ENCODE results near the gene TBC1D2.
"Not testable (repeated sequence)": the region's sequence is repeated elsewhere in the genome, so short reads cannot be mapped to it uniquely, and the experiment has no call there.

The TBC1D2 gene

DNA sequence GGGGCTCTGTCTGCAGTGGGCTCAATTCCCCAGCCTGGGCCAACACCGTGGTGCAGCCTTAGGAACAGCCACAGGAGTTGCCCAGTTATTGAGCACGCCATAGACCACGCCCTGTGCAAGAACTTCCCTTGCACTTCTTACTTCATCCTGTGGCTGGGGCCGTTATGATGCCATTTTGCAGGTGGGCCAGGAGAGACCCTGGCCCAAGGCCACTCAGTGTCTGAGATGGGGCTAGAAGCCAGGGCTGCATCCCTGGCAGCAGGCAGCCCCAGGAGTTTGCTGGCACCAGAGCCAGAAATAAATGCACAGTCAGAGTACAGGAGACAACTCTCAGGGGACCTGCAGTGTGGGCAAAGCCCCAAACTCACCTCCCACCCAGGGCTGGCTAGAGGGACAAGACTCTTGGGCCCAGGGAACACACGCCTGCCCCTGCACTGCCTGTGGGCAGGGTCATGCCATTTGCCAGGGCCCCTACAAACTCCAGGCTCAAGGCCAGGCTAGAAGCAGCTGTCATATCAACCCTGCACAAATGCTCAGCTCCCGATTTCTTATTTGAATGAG, 69.8 kb downstream of the TBC1D2 start:
- DNase-seq: no peak

DNA sequence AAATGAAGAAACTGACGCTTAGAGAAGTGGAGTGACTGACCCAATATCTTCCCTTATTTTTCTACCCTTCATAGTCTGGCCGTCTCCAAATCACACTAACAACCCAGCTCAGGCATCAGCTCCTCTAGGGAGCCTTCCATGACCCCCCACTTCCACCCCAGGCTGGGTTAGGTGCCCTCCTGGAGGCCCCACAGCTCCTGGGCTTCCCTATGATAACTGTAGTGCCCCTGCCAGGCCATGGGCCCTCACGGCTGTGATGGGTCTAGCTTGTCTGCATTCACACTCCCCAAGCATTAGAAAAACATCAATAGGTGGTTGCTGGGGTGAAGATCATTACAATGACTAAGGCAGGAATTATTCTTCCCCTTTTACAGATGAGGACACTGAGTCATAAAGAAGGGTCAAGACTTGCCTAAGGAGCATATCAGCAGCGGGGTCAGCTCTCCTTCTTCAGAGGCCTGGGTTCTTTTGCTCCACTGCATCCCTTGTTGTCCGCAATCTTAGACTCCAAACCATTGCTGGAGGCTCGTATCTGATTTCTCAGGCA, 70.4 kb downstream of the TBC1D2 start:
- no peak for DNase-seq

DNA sequence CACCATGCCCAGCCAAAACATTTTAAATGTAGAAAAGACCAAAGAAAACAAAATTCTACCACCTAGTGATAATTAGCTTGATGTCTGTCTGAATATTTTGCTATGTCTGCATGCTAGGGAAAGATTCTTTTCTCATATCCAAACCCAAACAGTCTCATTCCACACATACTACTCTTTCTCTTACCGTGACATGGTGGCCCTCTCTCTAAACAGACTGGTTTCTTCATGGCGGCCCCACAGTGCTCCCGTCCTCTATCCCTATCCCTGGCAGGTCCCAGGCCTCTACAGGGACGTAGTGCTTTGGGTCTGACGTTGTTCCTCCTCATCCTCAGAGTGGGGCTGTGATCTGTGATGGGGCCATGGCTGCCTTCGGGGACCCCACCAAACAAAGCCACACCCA, 71.1 kb downstream of the TBC1D2 start:
- no peak for DNase-seq

DNA sequence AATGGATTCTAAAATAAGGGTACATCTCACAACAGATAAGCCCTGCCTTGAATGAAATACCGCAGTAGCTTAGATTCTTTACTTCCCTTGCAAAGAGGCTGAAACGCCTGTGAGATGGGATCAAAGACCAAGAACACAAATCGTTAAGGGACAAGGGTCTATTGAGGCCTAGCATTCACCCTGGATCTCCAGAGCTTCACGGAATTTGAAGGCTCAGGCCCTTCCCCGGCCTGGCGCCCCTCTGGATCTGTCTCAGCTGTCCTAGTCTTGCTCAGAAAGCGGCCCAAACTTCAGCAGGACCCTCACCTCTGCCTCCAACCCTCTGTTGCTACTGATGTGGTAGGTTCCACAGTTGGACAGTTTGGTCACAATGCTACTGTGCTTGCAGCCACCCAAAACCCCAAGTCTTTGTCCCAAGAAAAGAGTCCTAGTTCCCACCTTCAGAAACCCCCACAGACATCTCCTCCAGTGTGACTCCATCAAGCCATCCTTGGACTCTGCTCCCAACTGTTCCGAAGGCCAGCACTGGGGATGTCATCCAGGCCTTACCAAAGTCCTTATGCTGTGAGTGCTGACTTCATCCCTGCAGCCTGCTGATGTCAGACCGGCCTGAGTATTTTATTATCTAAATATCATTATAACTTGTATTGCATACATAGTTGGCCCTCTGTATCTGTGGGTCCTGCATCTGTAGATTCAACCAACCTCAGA, 72.4 kb downstream of the TBC1D2 start:
- DNase-seq: no peak

DNA sequence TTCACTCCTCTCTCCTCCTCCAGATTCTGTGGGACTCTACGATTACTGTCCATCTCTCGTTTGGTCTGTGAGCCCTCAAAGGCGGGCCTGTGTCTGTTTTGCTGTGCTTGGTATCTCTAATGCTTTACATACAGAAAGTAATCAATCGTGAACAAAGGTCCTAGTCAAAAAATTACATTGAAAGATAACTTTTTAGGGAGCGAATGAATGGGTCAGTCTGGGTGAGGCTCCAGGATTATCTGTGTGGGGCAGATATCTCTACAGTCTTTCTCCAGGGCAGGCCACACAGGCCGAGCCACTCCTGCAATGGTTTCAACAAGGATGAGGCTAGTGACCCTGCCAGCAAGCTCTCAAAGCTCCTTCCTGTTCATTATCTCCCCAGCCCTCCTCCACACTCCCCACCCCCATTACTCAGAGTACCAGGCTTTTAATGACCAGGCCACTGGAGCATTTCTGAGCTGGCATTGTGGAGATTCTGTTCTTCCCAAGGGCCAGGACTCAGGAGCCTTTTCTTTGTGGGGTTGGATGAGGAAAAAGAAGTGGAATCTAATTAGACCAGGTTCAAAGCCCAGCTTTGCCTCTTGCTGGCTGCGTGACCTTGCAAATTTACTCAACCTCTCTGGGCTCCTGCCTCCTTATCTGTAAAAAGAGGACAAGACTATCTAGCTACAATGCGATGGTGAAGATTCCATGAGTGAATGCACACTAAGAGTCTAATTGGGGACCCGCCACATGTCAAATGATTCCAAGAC, 73.2 kb downstream of the TBC1D2 start:
- no peak for DNase-seq

DNA sequence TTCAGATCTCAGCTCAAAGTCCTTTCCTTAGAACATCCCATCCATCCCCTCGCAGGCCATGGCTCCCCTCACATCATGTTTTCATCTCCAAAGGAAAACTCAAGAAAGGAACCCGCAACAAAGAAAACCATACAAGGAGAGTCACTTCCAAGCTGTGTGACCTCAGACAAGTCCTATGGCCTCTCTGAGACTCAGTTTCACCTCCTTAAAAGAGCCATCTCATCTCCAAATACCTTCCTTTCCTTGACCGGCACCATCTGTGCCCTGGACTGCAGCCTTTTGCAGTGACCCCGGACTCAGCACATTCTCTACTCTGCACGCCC, 73.7 kb downstream of the TBC1D2 start:
- DNase-seq: no peak

DNA sequence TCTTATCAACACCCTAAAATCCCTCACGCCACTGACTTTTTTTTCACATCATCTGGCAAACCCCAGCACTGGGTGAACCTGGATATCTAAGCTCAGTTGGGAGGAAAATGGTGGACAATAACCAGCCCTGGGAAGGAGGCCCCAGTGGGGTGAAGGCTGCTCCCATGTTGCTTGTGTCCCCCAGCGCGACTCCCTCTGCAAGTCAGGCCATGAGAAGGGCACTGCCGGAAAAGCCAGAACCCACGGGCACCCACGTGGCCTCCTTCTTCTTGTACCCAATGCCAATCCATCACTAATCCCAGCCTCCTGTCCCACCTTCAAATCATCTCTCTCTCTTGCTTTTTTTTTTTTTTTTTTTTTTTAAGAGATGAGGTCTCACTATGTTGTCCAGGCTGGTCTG, 74.5 kb downstream of the TBC1D2 start:
- no peak for DNase-seq

DNA sequence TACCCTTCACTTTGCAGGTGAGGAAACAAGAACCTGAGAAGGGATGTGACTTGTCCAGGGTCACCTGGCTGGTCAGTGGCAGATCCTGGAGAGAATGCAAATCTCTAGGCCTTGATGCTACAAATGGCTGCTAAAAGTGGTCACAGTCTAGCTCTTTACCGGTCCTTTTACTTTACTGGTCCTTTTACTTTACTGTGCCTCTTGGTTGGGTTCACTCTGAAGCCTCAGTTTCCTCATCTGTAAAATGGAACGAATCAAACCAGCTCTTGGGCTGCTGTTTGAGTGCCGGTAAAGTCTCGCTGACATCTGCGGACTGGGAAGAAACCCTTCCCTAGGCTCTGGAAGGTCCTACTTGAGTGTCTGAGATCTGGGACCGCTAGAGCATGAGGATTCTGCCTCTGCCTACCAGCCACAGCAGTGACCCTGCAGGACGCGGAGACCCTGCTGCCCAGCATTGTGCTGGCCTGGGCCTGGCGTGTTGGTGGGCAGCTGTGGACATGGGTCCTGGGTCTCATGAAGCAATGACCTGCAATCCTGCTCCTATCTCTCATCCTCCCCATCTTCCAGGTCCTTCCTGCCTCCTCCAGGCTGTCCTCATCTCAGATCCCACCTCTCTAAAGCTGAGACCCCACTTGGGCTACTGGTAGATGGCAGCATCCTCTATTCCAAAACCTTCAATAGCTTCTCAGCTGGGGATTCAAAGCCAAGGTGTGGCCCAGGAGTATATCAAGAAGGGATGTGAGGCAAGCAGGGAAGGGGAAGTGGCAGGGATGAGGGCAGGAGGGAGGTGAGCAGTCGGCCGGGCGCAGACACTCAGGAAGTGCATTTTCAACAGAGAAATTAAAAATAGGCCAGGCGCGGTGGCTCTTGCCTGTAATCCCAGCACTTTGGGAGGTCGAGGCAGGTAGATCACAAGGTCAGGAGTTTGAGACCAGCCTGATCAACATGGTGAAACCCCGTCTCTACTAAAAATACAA, 76.3 kb downstream of the TBC1D2 start:
- no peak for DNase-seq

DNA sequence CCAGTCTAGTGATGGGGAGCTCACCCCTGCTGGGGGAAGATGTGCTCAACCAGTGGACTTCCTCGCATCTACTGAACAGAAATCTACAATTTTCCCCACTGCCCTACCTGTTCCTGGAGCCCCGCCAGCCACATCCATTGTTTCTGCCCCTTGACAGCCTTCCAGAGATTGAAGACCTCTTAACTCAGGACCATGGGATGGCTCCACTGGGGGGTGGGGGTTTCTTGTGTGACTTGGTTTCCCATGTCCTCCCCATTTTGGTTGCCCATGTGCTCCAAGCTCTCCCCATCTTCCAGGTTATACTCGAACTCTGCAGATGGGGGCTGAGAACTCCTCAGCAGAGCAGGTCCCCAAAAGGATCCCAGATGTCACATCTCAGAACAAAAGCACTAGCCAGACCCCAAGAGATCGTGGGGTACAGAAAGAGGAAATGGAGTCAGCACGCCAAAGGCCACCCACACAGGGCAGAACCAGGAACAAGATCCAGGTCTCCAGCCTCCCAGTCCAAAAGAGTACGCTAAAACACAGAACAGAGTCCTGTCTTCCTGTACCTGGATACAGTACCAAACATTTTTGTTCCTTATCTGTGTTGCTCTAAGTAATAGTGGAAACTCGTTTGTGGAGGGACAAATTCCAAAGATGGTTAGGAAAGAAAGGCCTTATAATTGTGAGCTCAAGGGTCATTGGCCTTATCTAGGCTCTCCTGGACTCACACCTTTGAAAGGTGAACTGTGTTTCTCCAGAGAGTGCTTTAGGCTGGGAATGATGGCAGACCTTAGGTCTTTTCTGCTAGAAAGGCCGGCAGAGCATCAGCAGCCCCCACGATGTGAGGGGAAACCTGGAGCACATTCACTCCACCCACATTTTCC, 78.8 kb downstream of the TBC1D2 start:
- no peak for DNase-seq

DNA sequence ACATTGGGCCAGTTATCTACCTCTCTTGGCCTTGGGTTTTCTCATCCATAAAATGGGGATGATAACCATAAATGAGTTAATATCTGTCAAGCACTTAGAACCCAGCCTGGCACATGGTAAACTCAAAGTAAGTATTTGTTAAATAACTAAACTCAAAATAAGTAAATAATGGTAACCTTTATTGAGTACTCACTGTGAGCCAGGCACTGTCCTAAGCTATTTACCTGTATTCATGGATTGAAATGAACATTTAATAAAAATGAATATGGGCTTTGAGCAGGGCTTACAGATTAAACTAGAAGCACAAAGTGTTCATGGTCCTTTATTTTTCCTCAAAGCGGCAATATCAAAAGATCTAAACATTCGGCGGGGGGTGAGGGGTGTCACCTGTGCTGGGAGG, 79.7 kb downstream of the TBC1D2 start:
- DNase-seq: no peak

DNA sequence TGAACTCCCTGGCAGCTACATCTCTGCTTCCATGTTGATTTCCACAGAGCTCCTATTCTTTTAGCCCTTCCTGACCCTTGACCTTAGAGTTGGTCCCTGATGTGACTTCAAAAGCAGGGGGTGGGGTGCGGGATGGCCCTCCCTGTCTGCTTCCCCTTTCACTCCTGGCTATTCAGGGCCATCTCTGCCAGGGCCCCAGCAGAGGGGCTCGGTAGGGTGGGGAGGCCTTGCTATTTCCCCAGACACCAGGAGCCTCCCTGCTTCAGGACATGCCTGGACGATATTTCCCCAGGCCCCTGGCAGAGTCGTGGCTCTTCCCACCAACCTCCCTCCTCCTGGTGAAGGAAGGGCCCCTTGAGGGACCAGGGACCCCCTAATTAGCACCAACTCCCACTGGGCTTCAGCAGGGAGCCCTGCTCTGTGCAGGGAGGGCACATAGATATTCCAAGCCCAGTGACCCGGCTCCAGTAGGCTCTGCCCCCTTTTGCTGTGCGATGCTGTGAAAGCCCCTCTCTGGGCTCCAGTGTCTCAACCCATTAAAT, 80.3 kb downstream of the TBC1D2 start:
- no peak for DNase-seq

DNA sequence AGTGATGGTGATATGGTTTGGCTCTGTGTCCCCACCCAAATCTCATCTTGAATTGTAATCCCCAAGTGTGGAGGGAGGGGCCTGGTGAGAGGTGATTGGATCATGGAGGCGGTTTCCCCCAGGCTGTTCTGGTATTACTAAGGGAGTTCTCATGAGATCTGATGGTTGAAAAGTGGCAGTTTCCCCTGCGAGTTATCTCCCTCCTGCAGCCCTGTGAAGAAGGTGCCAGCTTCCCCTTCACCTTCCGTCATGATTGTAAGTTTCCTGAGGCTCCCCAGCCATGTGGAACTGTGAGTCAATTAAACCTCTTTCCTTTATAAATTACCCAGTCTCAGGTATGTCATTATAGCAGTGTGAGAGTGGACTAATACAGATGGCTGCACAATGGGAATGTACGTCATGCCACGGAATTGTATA, 80.9 kb downstream of the TBC1D2 start:
- DNase-seq: not testable (repeated sequence)

DNA sequence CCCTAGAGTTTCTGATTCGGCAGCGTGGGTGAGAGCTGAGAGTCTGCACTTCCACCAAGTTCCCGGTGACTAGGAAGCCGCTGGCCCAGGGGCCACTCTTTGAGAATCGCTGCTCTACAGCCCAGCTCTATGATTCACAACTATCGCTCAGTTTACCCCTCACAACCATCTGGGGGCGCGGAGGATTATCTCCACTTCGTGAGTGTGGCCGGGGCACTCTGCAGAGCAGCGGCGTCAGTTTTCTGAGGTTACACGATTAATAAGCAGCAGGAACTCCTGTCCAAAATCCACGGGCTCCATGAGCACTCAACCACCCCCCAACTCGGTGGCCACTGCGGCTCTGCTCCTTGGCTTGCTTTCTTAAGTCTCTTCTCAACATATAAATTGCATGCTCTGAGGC, 82.3 kb downstream of the TBC1D2 start:
- DNase-seq: no peak

DNA sequence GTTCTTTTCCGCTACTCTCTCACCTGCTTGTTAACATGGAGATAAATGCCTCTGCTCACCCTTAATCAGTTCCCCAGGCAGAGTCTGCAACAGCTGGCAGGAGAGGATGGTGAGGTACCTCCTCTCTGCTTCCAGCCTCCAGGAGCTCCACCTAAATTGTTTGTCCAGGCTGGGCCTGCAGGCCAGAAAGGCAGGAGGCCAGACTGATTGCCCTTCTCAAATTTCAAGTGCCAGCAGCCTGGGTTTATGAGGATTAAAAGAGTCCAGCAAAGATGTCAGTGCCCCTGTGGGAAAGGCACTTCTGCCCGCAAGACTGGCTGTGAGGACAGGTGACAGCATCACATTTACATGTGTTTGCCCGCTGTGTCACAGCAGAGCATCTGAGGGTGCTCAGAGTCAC, 82.8 kb downstream of the TBC1D2 start:
- no peak for DNase-seq

DNA sequence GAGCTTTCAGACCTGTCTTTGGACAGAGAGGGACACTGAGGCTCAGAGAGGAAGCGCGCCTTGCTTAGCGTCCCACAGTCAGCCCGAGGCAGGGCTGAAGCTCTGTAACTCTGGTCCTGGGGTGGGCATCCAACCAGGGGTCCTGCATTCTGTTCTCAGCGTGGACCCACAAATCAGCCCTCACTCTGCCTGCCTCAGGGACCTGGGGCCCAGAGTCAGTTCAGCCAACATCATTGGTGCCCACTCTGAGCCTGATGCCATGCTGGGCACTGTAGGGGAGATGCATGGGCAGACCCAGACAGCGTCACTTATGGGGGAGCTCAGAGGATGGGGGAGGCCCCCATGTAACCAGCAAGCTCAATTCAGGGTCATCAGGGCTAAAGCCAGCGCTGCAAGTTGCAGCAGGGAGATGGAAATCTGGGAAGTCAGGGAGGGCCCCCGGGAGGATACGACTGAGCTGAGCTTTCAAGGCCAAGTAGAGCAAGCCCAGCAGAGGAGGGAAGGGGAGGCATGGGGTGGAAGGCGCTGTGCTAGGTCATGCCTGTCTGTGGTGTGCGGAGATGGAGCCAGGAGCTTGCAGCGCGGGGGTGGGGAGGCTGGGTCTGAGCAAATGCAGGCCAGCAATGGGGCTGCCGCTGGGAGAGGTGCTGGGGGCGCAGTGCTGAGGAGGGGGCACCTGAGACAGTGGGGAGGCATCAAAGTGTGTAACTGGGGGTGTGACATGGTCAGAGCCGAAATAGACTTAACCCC, 84.1 kb downstream of the TBC1D2 start:
- DNase-seq: no peak

DNA sequence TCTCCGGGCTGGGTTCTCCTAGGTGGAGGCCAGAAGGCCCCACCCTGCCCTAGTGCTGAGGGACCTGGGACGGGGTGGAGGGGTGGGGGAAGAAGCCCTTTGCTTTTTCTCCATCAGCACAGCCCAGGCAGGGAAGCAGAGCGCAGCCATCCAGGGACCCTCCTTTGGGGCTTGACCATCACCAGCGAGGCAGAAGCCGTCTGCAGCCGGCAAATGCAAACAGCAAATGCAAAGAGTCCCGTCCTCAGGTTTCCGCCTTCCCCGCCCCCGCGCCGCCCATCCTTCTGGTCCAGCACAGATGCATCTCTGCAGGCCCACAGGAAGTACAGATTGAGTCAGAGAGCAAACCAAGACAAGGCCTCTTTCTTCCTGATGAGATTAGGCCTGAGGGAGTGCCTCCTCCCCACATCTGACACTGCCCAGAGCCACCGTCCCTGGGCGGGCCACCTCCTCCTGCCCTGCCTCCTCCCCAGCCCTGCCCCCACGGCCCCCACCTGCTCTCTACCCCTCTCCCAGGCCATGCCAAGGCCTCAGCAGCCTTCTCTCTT, 86.4 kb downstream of the TBC1D2 start:
- peak; percentile 58 for DNase-seq

DNA sequence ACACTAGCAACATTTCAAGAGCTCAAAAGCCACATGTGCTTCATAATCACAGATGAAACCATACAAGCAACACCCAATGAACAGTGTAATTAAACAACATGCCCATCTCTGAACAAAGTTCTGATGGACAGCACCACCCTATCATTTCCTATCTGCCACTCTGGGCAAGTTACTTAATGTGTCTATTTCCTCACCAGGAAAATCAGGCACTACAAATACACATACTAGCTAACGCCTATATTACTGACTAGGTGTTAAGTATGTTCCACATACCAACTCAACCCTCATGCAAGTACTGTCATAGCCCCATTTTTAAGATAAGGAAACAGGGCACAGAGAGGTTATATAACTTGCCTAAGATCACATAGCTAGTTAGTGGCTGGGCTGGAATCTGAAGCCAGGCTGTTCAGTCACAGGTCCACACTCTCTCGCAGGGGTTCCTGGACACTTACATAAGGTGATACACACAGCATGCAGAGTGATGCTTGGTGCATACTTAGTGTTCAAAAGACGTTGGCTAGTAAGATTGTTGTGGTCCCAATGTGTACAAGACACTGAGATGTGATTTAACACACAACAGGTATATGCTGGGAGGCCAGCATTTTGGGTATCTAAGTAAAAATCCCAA, 87.2 kb downstream of the TBC1D2 start:
- no peak for DNase-seq

DNA sequence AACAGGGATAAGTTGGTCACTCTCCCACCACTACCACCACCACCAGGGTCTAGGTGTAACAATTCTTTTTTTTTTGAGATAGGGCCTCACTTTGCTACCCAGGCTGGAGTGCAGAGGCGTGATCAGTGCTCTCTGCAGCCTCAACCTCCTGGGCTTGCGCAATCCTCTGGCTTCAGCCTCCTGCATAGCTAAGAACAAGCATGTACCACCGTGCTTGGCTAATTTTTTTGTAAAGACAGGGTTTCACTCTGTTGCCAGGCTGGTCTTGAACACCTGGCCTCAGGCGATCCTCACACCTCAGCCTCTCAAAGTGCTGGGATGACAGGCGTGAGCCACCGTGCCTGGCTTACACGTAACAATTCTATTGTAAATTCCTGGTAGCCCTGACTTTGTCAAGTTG, 90.5 kb downstream of the TBC1D2 start:
- DNase-seq: no peak

DNA sequence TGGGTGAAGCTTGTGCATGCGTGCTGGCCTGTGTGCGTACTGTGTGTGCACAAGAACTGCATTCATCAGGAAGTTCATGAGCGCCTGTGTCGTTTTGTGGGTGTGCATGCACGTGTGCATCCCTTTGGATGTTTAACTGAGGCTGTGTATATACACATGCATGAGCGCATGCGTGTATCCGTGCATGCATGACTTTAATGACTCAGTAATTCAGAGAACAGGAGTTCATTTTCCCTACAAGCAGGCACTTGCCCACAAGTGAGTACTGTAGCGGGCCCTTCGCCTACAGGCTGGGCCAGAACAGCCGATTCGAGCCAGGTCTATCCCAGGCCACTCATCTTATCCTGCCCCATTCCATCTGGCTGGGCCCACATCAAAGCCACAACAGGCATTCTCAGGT, 92.8 kb downstream of the TBC1D2 start:
- DNase-seq: no peak

DNA sequence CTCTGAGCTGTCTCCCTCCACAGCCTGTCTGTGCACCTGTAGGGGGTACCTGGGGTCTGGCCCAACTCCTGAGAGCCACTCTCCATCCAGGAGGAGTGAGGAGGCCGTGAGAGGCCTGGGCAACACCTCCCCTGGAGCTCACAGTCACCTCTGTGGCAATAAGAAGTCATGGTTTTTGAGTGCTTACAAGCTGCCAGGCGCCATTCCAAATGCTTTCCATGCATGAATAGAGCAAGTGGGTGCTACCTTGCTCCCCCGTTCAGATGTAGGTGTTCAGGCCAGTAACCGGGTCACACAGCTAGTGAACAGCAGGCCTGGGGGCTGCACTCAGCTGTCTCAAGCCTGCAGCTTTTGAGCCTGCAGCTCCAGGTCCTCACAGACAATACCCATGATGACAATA, 93.6 kb downstream of the TBC1D2 start:
- no peak for DNase-seq
